Panc1 (cell line): Measurements from ENCODE around the gene ATP2B2.

Experiments
- CTCF ChIP-seq: fragments of 450-650 bp; IDR thresholded peaks from 2 replicates; pipeline ENCODE4 v1.5.1; 2017; ENCODE audit warnings: mild to moderate bottlenecking
- POLR2AphosphoS5 ChIP-seq: IDR thresholded peaks from 2 replicates; pipeline ENCODE4 v1.6.1; 2012; ENCODE audit warnings: mild to moderate bottlenecking, low read depth, low read length, moderate library complexity
- REST ChIP-seq, 2 experiments: IDR thresholded peaks; 2 replicates each; pipeline ENCODE4 v1.6.1; 2011 to 2012; ENCODE audit warnings: low read depth in 2 of 2, control low read depth in 1 of 2, low read length in 1 of 2, mild to moderate bottlenecking in 1 of 2, moderate library complexity in 1 of 2; ENCODE audit not compliant: insufficient read depth in 1 of 2

- TF ChIP-seq CTCF (no peak), REST (IDR thresholded peaks at IDR 0.05; ENCODE audit: insufficient read depth in 1 of 2, low read depth in 2 of 2, low read length in 1 of 2) (no peak), POLR2AphosphoS5 (no peak)
Observed at GRCh38 chr3:10485380-10485779, 20.0 kb downstream of the ATP2B2 start.
